Measurements from ENCODE around the gene ZNF709. TPM values are rescaled to one million over a fixed set of nuclear protein-coding genes. Genes with fewer than 3 reads are reported as not detected.
"Not testable (repeated sequence)": the region's sequence is repeated elsewhere in the genome, so short reads cannot be mapped to it uniquely, and the experiment has no call there.

Gene ZNF709
- polyA plus RNA-seq (2012; ENCODE audit: insufficient read depth, insufficient read length): 0.84 TPM

DNA sequence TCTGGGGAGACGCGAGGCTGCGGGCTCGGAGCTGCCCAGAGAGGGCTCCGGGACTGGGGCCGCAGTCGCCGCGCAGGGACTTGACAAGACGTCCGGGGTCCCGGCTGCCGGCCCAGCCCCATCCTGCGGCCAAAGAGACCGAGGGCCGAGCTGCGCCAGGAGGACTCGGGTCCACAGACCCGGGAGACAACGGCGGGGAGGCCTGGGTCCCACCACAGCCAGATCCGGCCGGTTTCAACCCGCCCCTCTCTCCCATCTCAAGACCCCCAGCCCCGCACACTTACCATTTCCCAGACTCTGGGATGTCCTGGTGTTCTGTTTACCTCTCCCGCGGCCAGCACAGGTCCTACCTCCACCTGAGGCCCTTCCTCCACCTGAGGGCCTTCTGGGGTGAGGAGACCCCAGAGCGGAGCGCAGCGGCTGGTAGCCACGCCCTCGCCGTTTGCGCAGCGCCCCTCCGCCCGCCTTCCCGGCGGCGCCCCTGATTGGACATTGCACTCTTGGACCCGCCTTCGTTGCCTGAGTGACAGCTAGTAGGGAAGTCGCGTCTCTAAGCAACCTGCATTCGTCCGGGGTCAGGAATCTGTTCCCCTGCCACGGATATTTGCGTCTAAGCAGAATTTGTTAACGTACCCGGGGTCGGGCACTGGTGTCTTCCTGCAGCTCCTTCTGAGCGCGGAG, at the start of gene ZNF709:
Gene ZNF709 (minus strand): TSS at position 446 of the 681 bp plus-strand sequence. CDS start 159 bp downstream, at position 287.
- H3K4me3 ChIP-seq (ENCODE audit: low read length): peak within 1 kb of the TSS; percentile 91
- peak; percentile 89 for DNase-seq (ENCODE audit: low read depth, low spot score)

DNA sequence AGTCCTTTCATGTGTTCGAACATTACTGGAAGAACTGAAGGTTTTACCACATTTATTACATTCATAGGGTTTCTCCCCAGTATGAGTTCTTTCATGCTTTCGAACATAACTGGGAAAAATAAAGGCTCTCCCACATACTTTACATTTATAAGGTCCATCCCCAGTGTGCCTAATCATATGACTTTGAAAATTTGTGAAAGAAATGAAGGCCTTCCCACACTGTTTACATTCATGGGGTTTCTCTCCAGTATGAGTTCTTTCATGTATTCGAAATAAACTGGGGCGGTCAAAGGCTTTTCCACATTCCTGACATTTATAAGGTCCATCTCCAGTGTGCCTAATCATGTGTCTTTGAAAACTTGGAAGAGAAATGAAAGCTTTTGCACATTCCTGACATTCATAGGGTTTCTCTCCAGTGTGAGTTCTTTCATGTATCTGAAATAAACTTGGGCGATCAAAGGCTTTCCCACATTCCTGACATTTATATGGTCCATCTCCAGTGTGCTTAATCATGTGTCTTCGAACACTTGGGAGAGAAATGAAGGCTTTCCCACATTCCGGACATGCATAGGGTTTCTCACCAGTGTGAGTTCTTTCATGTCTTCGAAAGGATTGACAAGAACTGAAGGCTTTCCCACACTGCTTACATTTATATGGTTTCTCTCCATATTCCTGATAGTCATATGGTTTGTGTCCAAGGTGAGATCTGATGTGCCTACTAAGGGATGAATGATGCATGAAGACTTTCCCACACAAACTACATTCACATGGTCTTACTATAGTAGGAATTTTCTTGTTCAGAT, 42.6 kb upstream of the ZNF709 start:
- no peak overlapping the region for H3K4me3 ChIP-seq (ENCODE audit: low read length)
- no peak for DNase-seq (ENCODE audit: low read depth, low spot score)

DNA sequence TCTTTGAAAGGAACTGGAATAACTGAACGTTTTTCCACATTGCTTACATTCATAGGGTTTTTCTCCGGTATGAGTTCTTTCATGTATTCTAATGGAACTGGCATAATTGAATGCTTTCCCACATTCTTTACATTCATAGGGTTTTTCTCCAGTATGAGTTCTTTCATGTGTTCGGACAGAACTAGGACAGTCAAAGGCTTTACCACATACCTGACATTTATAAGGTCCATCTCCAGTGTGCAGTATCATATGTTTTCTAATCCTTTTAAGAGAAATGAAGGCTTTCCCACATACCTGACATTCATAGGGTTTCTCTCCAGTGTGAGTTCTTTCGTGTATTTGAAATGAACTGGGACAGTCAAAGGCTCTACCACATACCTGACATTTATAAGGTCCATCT, 41.9 kb upstream of the ZNF709 start:
- DNase-seq (ENCODE audit: low read depth, low spot score): no peak
- no peak overlapping the region for H3K4me3 ChIP-seq (ENCODE audit: low read length)

DNA sequence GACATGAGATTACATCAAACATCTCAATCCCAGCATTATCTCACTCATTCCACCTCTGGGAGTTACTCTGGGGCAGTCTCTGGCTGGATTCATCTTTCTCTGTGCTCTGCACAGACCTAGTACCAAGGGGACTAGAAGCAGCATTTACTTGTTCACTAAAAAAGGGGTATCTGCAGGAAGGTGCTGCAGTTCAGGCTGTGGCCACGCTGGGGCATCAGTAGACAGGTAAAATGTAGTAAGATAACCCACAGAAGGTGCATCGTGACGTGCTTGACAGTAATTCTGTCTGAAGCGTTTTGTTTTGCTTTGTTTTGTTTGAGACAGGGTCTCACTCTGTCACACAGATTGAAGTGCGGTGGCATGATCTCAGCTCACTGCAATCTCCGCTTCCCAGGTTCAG, 37.4 kb upstream of the ZNF709 start:
- H3K4me3 ChIP-seq (ENCODE audit: low read length): no peak overlapping the region
- no peak for DNase-seq (ENCODE audit: low read depth, low spot score)

DNA sequence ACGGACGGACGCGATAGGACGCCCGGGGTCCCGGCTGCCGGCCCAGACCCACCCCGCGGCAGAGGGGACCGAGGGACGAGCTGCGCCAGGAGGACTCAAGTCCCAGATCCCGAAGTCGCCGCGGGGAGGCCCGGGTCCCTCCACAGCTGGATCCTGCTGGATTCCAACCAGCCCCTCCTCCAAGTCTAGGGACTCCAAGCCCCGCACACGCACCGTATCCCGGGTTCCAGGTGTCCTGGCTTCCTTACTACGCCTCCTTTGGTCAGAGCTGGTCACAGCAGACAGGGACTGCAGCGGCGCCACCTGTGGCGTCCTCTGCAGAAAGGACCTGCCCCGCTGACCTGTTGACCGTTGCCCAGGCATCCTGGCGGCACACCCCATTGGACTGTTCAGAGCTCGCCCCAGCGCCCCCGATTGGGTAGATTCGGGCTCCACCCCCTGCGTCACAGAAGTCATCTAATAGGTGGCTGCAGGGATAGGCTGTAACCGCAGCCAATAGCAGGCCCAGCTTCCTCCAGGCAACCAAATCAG, 29.0 kb upstream of the ZNF709 start:
- DNase-seq (ENCODE audit: low read depth, low spot score): no peak
- H3K4me3 ChIP-seq (ENCODE audit: low read length): no peak overlapping the region

DNA sequence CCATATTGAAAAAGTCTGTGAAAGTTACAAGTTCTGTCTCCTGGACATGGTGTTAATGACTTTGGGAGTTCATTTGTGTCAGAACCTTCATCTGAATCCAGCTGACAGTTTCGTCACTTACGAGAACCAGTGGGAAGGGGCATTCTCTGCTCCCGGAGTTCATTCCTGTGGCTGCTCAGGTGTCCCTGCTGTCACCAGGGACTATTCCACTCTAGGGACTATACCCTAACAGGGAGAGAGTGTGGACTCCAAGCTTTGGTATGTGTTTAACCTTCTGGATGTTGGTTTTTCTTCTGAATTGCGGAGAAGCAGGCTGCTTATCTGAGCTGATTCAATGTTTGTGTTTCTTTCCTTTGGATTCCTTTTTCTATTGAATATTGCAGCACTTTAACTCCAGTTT, 12.4 kb upstream of the ZNF709 start:
- H3K4me3 ChIP-seq (ENCODE audit: low read length): no peak overlapping the region
- DNase-seq (ENCODE audit: low read depth, low spot score): no peak

DNA sequence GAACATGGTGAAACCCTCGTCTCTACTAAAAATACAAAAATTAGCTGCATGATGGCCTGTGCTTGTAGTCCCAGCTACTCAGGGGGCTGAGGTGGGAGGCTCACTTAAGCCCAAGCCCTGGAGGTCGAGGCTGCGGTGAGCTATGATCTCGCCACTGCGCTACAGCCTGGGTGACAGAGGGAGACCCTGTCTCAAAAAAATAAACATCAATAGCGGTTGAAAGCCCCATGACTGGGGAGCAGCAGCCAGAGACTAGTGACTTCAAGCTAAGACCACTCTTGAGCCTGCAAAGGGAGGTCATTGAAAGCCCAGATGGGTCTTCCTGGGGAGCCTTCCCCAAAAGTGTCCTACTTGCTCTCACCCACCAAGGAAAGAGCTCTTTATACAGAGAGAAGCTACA, 11.9 kb upstream of the ZNF709 start:
- no peak for DNase-seq (ENCODE audit: low read depth, low spot score)
- H3K4me3 ChIP-seq (ENCODE audit: low read length): no peak overlapping the region

DNA sequence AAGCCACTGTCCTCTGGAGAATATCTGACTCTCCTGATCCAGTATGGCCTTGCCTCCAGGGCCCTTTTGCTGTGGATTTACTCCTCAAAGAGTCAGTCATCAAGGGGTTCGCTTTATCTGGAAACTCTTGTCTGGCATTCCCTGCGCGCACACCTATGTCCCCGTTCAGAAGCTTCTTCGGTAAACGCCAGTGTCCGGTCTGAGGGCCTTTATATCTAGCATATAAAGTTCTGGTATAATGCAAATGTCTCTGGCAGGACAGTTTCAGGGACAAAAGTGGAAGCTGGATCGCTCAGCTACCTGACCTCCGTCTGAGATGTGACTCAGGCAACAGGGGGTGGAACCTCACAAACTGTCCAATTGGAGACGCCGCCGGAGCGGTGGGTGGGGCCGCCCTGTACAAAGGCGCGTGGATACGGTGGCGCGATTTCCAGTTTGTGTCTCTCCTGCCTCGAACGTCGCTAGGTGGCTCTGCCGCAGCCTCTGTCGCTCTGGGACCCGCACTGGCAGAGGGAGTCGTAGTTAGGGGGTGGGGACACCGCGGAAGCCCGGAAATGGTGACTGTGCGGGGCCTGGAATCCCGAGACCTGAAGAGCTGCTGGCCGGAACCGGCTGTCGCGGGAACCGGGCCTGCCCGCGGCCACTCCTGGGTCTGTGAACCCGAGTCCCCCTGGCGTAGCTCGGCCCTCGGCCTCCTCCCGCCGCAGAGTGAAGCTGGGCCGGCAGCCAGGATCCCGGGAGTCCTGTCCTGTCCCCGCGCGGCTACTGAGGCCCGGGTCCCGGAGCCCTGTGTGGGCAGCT, 10.6 kb upstream of the ZNF709 start:
- H3K4me3 ChIP-seq (ENCODE audit: low read length): no peak overlapping the region
- no peak for DNase-seq (ENCODE audit: low read depth, low spot score)

DNA sequence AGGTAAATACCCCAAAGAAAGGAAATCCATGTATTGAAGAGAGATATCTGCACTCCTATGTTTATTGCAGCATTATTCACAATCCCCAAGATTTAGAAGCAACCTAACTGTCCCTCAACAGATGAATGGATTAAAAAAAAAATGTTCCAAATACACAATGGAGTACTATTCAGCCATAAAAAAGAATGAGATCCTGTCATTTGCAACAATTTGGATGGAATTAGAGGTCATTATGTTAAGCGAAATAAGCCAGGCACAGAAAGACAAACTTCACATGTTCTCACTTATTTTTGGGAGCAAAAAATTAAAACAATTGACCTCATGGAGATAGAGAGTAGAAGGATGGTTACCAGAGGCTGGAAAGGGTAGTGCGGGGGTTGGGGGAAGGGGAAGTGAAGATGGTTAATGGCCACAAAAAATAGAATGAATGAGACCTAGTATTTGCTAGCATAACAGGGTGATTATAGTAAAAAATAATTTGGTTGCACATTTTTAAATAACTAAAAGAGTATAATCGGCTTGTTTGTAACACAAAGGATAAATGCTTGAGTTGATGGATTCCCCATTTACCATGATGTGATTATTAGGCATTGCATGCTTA, 9.7 kb upstream of the ZNF709 start:
- DNase-seq (ENCODE audit: low read depth, low spot score): no peak
- no peak overlapping the region for H3K4me3 ChIP-seq (ENCODE audit: low read length)

DNA sequence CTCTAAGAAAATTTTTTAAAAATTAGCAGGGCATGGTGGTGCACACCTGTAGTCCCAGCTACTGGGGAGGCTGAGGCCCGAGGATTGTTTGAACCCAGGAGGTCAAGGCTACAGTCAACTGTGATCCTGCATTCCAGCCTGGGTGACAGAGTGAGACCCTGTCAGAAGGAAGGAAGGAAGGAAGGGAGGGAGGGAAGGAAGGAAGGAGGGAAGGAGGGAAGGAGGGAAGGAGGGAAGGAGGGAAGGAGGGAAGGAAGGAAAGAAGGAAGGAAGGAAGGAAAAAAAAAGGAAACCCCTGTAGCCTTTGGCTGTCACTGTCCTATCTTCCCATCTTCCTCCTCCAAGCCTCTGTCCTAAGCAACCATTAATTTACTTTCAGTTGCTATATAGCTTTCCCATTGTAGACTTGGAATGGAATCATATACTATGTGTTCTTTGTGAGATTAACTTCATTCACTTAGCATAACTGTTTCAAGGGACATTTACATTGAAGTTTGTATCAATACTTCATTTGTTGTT, 1.7 kb upstream of the ZNF709 start:
- H3K4me3 ChIP-seq (ENCODE audit: low read length); DNase-seq (ENCODE audit: low read depth, low spot score): not testable (repeated sequence)

DNA sequence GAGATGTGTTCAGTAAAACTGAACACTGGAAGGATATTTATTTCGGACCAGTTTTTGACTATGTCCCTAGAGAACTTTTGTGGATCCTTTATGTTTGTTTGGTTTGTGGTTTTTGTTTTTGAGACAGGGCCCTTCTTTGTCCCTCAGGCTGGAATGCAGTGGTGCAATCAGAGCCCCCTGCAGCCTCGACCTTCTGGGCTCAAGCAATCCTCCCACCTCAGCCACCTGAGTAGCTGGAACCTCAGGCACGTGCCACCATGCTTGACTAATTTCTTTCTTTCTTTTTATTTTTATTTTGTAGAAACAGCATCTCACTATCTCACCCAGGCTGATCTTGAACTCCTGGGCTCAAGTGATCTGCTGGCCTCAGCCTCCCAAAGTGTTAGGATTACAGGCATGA, 955 bp upstream of the ZNF709 start:
- no peak for DNase-seq (ENCODE audit: low read depth, low spot score)
- H3K4me3 ChIP-seq (ENCODE audit: low read length): no peak overlapping the region

DNA sequence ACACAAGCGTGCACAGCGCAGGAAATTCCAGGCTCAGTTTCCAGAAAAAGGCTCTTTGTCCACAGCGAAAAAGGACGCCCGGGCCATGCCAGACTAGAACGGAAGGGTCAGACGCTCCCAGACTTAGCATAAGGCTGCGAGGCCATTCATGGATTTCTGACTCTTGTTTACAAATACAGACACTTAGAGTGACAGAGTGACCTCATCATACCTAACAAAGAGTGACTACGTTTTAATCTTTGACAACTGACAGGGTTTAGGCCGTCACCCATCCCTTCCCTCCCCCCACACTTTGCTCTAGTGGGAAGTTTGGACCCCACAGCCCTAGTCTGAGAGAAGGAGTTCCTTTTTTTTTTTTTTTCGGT, 418 bp upstream of the ZNF709 start:
- DNase-seq (ENCODE audit: low read depth, low spot score): no peak
- H3K4me3 ChIP-seq (ENCODE audit: low read length): peak overlapping the region; percentile 91

DNA sequence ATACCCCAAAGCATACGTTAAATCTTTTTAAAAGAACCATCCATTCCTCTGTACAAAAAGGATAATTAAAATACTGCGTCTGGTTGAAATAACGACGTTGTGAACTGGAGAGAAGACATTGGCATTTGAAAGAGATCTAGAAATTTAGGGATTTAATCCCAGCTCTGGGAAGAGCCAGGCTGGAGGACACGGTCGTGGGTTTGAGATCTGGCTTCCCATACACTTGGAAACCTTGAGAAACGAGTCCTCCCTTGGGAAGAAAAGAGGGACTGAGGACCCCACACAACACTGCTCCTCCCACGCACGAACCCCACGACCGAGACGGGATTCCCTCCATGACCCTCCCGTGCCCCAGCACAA, 625 bp downstream of the ZNF709 start:
- no peak for DNase-seq (ENCODE audit: low read depth, low spot score)
- H3K4me3 ChIP-seq (ENCODE audit: low read length): peak overlapping the region; percentile 91

DNA sequence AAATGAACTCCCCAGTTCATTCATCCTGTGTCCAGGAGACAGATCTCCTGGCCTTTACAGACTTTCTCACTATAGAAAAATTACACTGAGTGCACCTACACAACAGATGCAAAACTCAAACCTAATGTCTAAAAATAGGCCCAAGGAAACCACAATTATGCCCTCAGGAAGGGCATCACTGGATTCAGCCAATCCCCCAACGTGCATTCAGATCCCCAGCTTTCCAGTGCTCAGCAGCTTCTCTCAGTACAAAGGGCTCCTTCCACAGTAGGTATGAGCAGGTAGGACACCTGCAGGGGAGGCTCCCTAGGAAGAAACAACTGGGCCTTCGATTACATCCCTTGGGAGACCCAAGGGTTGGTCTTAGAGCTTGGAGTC, 2.1 kb downstream of the ZNF709 start:
- peak; percentile 31 for DNase-seq (ENCODE audit: low read depth, low spot score)
- H3K4me3 ChIP-seq (ENCODE audit: low read length): peak overlapping the region; percentile 9; the same call in 1 of the 2 replicates

DNA sequence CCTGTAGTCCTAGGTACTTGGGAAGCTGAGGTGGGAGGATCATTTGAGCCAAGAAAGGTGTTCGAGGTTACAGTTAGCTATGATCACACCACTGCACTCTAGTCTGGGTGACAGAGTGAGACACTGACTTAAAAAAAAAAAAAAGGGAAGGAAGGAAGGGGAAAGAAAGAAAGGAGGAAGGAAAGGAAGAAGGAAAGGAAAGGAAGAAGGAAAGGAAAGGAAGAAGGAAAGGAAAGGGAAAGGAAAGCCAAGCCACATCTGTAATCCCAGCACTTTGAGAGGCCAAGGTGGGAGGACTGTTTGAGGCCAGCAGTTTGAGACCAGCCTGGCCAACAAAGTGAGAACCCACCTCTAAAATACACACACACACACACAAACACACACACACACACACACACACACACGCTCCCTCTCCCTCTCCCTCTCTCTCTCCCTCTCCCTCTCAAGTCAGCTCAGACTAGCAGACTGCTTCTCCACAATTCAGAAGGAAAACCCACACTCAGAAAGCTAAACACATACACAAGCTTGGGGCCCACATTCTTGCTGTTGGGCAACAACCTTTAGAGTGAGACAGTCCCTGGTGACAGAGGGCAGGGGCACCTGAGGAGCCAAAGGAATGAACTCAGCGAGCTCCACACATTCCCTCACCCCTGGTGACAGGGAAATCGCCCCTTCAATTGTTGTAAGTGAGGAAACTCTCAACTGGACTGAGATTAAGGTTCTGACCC, 2.7 kb downstream of the ZNF709 start:
- H3K4me3 ChIP-seq (ENCODE audit: low read length): peak overlapping the region; percentile 9; the same call in 1 of the 2 replicates
- no peak for DNase-seq (ENCODE audit: low read depth, low spot score)

DNA sequence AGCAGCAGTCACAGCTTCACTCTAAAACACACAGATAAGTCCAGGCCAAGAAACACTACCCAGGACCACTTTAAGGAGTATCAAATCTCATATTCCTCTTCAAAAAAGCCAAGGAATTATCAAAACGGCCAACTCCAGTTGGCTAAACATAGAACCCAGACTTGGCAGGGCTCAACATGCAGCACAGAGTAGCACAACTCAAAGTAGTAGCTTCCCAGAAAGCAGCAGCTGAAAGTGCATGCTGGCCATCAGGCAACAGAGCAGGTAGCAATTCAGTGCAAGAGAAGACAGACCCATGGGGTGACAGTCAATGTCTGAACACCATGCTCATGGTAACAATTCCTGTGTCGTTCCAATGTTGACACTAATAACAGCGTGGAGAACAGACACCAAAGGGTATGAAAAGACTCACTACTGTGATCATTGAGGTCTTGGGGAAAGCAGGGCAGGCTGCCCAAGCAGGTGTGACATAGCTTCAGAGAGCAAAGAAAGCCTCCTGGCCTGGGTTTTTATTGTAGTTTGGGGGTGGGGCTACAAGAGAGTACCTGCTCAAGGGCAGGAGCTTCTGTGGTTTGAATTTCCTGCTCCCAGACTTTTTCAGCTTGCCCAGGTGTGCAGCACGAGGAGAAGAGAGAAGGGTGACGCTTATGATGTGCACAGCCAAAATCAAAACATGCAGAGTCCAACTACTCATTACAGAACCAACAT, 6.2 kb downstream of the ZNF709 start:
- H3K4me3 ChIP-seq (ENCODE audit: low read length): no peak overlapping the region
- peak; percentile 25 for DNase-seq (ENCODE audit: low read depth, low spot score)

DNA sequence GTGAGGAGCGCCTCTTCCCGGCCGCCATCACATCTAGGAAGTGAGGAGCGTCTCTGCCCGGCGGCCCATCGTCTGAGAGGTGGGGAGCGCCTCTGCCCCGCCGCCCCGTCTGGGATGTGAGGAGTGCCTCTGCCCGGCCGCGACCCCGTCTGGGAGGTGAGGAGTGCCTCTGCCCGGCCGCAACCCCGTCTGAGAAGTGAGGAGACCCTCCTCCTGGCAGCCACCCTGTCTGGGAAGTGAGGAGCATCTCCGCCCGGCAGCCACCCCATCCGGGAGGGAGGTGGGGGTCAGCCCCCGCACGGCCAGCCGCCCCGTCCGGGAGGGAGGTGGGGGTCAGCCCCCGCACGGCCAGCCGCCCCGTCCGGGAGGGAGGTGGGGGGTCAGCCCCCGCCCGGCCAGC, 17.0 kb downstream of the ZNF709 start:
- H3K4me3 ChIP-seq (ENCODE audit: low read length); DNase-seq (ENCODE audit: low read depth, low spot score): not testable (repeated sequence)

DNA sequence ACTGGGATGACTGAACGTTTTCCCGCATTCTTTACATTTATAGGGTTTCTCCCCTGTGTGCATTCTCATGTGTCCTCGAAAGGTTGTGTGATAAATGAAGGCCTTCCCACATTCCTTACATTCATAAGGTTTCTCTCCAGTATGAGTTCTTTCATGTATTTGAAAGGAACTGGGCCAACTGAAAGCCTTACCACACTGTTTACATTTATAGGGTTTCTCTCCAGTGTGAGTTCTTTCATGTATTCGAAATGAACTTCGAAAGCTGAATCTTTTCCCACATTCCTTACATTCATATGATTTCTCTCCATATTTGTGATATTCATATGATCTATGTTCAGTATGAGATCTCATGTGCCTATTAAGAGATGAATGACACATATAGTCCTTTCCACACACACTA, 19.4 kb downstream of the ZNF709 start:
- no peak for DNase-seq (ENCODE audit: low read depth, low spot score)
- H3K4me3 ChIP-seq (ENCODE audit: low read length): no peak overlapping the region
